Mucosa of descending colon (tissue), 3 donors: ENCODE data around the gene RET. TPM values are rescaled to one million over a fixed set of nuclear protein-coding genes. Genes with fewer than 3 reads are reported as not detected.
"Not testable (repeated sequence)": the region's sequence is repeated elsewhere in the genome, so short reads cannot be mapped to it uniquely, and the experiment has no call there.

Source experiments
- ATAC-seq: fragments of 200-7000 bp; cut with Tn5 transposase; one replicate; pipeline ENCODE4 v1.9.1; 2020; ENCODE audit warnings: mild to moderate bottlenecking, moderate library complexity
- DNase-seq, 3 donors: peaks; one replicate each; pipeline ENCODE4 v3.0.0-alpha.2; 2020
- H3K36me3 ChIP-seq: fragments of 200-600 bp; one replicate; pipeline ENCODE4 v1.8.0; 2021; ENCODE audit warnings: low read depth, mild to moderate bottlenecking
- H3K4me1 ChIP-seq: fragments of 200-600 bp; one replicate; pipeline ENCODE4 v1.8.0; 2021; ENCODE audit warnings: low read depth, mild to moderate bottlenecking
- H3K4me3 ChIP-seq: fragments of 200-600 bp; one replicate; pipeline ENCODE4 v1.8.0; 2021; ENCODE audit warnings: mild to moderate bottlenecking
- H3K9me3 ChIP-seq: fragments of 200-600 bp; one replicate; pipeline ENCODE4 v1.8.0; 2021; ENCODE audit warnings: mild to moderate bottlenecking
- CTCF ChIP-seq: fragments of 200-600 bp; IDR thresholded peaks from one replicate; pipeline ENCODE4 v1.8.0; 2022; ENCODE audit warnings: antibody characterized with exemption, mild to moderate bottlenecking
- intact Hi-C, 2 donors: fragments of 100-400 bp; cut with DNase I in 1 of 2; cut with micrococcal nuclease in 1 of 2; formaldehyde crosslinking; loops; one replicate each; pipeline versions ENCODE4 v1.11.0 to v1.11.1; 2022; cut with DNase I, micrococcal nuclease
- total RNA-seq, 3 donors: library from RNA; stranded (reverse); fragmentation: NEBNext Ultra II Directional in 2 of 3; extraction: Animal tissue kit (Norgen Biotek cat#: 25700) in 2 of 3; gene quantifications; one replicate each; pipeline versions ENCODE4 v1.2.1 to v1.2.4, GENCODE V29; 2021 to 2023
- donor health status: DM: no; HTN: no; CAD: no; lungs with moderate emphysema.
- donor health status: DM: no; HTN: no; CAD: no.
- donor health status: DM: no; HTN: yes; CAD: no.

The RET gene
- total RNA-seq, 3 donors from 2014 or later = 0.84 to 13.5 (median 1.6) TPM

GRCh38 chr10:43138757-43139241, 61.9 kb downstream of the RET start:
- no peaks in the 10 kb centered on the region for H3K9me3 ChIP-seq
- DNase-seq (peak in 1 of 3 donors; percentile 36), ATAC-seq (peak; percentile 45)
- TF ChIP-seq CTCF = no peak
- peak overlapping the region; percentile 62 for H3K4me3 ChIP-seq
- intact Hi-C loops = no loop called here
- no peaks in the 10 kb centered on the region for H3K36me3 ChIP-seq
- H3K4me1 ChIP-seq = peaks cover 13% of the 10 kb centered on the region

- Histone ChIP-seq H3K4me3 (no peak overlapping the region), H3K4me1 (peaks cover 15% of the 10 kb centered on the region), H3K9me3 (no peaks in the 10 kb centered on the region), H3K36me3 (no peaks in the 10 kb centered on the region)
- intact Hi-C loops = no loop called here
- no peak for DNase-seq
- TF ChIP-seq CTCF = no peak
- ATAC-seq = no peak
Measured at GRCh38 chr10:43141421-43141820, 64.6 kb downstream of the RET start.

DNA sequence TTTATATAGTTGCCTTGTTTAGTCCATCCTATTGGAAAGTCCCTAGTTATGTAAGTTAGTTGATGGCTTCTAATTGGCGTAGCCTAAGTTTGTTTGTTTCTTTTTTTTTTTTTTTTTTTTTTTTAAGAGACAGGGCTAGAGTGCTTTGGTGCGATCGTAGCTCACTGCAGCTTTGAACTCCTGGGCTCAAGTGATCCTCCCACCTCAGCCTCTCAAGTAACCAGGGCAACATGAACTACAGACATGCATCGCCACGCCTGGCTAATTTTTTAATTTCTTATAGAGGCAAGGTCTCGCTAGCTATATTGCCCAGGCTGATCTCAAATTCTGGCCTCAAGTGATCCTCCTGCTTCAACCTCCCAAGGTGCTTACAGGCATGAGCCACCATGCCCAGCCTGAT, 68.4 kb downstream of the RET start:
- ATAC-seq (no peak), DNase-seq (no peak)
- Histone ChIP-seq H3K4me1 (peaks cover 2% of the 10 kb centered on the region), H3K4me3 (no peak overlapping the region), H3K9me3 (no peaks in the 10 kb centered on the region), H3K36me3 (no peaks in the 10 kb centered on the region)
- intact Hi-C loops = no loop called here
- TF ChIP-seq CTCF = no peak

DNA sequence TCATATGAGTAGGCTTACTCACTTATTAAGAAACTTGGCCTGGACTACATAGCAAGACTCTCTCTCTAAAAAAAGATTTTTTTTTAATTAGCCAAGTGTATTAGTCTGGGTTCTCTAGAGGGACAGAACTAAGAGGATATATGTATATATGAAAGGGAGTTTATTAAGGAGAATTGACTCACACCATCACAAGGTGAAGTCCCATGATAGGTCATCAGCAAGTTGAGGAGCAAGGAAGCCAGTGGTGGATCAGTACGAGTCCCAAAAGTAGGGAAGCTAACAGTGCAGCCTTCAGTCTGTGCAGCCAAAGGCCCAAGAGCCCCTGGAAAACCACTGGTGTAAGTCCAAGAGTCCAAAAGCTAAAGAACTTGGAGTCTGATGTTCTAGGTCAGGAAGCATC, 69.1 kb downstream of the RET start:
- ATAC-seq, H3K9me3 ChIP-seq, DNase-seq, H3K36me3 ChIP-seq, H3K4me1 ChIP-seq, H3K4me3 ChIP-seq, intact Hi-C loops: not testable (repeated sequence)

DNA sequence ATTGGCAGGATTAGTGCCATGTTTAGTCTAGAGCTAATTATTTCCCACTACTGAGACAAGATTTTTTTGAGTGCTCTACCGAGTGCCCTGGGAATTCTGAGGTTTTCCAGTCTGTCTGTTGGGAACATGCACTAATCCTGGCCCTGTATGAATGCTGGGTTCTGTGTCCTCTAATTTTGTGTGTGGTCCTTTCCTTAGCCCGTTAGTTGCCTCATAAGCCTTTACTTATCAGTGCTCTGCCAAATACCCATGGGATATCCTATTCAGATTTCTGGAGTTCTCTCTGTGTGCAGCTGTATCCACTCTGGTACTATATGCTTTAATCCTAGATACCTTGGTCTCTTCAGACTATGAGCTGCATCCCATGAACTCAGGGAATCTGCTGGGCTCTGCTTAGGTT, 74.5 kb downstream of the RET start:
- DNase-seq (no peak), ATAC-seq (no peak)
- intact Hi-C loops = no loop called here
- no peaks in the 10 kb centered on the region for H3K4me1 ChIP-seq
- no peaks in the 10 kb centered on the region for H3K36me3 ChIP-seq
- TF ChIP-seq CTCF = no peak
- no peak overlapping the region for H3K4me3 ChIP-seq
- no peaks in the 10 kb centered on the region for H3K9me3 ChIP-seq

- Histone ChIP-seq H3K4me1 (no peaks in the 10 kb centered on the region), H3K36me3 (no peaks in the 10 kb centered on the region), H3K4me3 (no peak overlapping the region), H3K9me3 (no peaks in the 10 kb centered on the region)
- TF ChIP-seq CTCF = no peak
- intact Hi-C loops = no loop called here
- ATAC-seq (no peak), DNase-seq (no peak)
Measured at GRCh38 chr10:43153901-43154300, 77.0 kb downstream of the RET start.
